ENCODE measurements around the gene ZCCHC17.
A peak's percentile ranks its signal among the peaks of the same experiment; 100 is the strongest.
"Not testable (repeated sequence)": the region's sequence is repeated elsewhere in the genome, so short reads cannot be mapped to it uniquely, and the experiment has no call there.

Gene ZCCHC17

GRCh38 chr1:31371121-31371959 is 74.5 kb downstream of the ZCCHC17 start:
- peak in 3 of 14 donors; percentile 12 to 17 (median 17) for DNase-seq

DNA sequence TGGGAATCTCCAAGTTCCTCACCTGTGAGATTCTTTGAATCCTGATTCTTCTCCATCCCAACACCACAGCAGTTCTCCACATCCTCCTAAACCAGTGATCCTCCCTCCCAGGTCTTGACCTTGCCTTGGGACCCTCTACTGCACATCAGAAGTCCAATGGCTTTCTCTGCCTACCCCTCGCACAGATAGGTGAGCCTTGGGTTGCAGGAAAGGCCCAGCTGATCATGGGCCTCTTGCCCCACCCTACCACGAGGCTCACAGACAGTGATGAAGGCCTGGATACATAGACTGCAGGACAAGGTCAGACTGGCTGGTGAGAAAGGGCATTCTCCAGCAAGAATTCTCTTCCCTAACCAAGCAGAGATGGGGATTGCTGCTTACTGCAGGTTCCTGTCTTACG is 75.2 kb downstream of the ZCCHC17 start:
- peak in 3 of 14 donors; percentile 29 to 59 (median 40) for DNase-seq

- DNase-seq, result no peak
These were observed 75.9 kb downstream of the ZCCHC17 start for GRCh38 chr1:31372751-31373055.

- peak in 13 of 14 donors; percentile 46 to 85 (median 71) for DNase-seq
These were observed 76.4 kb downstream of the ZCCHC17 start, which contains the start of gene FABP3 for GRCh38 chr1:31373056-31373896. Gene FABP3 (minus strand): TSS chr1:31373076. CDS start chr1:31373014, 62 bp downstream.

DNA sequence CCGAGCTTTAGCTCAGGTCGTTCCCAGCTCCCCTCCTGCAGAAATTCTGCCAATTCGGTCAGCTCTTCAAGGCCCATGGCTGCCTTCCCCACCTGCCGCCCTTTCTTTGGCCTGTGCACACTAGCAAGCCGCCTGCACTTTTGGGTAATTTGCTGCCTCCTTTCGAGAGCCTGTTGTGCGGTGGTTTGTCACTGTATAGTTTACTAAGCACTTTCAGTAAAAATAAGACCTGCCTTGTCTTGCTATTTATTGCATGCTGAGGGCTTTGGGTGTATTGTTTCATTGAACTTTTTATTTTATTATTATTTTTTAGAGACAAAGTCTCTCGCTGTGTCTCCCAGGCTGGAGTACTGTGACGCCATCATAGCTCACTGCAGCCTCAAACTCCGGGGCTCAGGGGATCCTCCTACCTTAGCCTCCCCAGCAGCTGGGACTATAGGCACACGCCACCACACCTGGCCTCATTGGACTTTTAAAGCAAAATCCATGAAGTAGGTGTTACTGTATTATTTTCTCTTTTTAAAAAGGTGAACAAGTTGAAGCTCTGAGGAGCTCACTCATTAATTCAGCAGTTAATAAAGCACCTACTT is 77.2 kb downstream of the ZCCHC17 start:
- DNase-seq, result no peak

DNA sequence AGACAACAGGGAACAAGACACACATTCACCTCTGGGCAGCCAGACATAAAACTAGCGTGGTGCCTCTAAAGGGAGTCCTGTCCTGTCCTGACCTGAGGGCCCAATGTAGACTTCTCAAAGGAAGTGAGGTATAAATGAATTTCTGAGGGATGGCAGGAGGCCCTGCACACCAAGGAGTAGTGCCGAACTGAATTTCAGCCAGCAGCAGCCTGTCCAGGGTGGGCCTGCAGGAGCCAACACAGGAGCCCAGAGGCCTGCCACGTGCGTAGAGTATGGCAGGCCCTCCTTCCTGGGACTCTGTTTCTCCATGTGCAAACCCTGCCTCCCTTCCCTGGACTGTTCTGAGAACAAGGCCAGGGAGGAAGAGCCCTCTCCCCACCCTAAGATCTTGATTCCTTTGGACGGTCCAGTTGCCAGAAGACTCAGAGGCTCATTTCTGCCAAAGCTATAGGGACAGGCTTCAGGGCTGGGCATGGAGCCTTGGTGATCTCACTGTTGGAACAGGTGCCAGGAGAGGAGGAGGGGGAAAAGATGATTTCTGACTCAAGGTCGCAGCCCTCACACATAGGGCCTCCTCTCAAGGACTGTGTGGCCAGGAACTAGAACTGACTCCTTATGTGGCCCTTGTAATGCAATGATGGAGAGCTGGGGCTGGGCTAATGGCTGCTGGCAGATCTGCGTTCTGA is 77.8 kb downstream of the ZCCHC17 start:
- peak in 7 of 14 donors; percentile 11 to 54 (median 25) for DNase-seq

- DNase-seq, result peak in 11 of 14 donors; percentile 26 to 80 (median 51)
These were observed 79.7 kb downstream of the ZCCHC17 start for GRCh38 chr1:31376375-31377134.

- DNase-seq, result no peak
These were observed 80.6 kb downstream of the ZCCHC17 start for GRCh38 chr1:31377364-31377863.

DNA sequence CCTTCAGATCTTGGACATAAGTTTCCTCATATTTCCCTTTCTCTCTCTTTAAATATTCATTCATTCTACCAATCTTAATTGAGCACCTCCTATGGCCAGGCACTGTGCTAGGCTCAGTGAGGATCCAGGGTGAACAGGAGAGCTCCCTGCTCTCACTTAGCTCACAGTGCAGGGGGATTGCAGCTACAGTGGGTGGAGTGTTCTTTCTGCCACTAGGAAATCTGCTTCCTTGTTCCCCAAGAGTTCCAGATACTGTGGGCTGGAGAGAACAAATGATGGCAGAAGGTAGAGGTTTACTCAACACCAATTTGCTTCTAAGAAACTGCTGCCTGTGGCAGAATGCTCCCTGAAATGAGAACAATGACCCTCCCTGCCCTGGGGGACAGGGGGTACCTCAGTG is 81.2 kb downstream of the ZCCHC17 start:
- no peak for DNase-seq

DNA sequence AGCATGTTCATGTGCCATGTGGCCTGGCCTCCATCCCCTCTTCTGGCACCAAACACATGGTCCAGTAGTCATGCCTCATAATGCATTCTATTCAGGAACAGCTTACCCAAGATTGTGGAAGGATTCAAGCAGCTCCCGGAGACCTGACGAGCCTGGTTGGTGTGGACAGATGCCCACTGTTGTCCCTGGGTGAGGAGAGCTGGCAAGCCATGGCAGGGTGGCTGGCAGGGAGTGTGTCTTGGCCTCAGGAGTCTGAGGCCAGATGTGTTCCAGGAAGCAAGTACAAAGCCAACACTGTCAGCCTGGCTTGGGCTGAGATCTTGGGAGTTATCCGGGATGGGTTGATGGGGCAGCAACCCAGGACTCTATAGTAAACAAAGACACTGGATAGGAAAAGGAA is 83.3 kb downstream of the ZCCHC17 start:
- peak in 11 of 14 donors; percentile 8 to 82 (median 31) for DNase-seq

- peak in 2 of 14 donors; percentile 16 to 67 for DNase-seq
These were observed 84.8 kb downstream of the ZCCHC17 start for GRCh38 chr1:31381394-31382294.

- no peak for DNase-seq
These were observed 85.7 kb downstream of the ZCCHC17 start for GRCh38 chr1:31382379-31382989.

DNA sequence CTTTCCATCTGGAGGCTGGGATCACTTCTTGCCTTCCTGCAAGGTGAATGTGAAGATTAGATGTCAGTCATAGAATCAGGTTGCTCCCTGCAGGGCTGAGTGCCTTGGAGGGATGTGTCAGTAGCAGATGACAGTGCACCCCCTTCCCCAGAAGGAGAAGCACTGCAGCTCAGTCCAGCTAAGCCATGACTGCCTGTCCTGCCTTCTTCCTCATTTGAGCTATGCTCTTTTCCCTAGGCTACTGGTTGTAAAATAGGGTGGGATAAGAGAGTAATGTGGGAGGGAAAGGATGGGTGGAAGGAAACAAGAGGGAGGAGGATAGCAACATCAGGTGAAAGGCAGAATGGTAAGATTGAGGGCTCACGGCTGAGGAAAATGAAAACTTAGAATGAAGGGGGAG is 87.1 kb downstream of the ZCCHC17 start:
- DNase-seq, result no peak

GRCh38 chr1:31386576-31387243 is 89.9 kb downstream of the ZCCHC17 start:
- DNase-seq, result not testable (repeated sequence)

GRCh38 chr1:31387612-31388011 is 90.8 kb downstream of the ZCCHC17 start:
- no peak for DNase-seq

- no peak for DNase-seq
These were observed 92.8 kb downstream of the ZCCHC17 start for GRCh38 chr1:31389616-31390015.

DNA sequence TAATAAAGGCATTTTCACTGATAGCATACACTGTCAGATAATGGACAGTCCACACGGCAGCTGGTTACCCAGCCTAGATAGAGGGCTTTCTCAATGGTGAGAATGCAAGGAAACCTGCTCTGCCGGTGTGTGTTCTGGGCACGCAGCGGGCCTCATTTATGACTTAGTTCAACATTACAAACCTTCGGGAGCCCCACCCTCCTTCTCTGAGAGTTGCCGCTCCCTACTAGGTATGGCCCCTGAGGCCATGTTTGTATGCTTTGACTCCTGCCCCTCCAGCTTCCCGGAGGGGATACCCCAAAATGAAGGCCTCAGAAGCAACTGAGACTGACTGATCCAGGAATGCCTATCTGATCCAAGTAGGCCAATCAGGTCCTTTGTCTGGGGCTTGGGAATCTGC is 93.2 kb downstream of the ZCCHC17 start:
- DNase-seq, result no peak

- DNase-seq, result no peak
These were observed 96.6 kb downstream of the ZCCHC17 start for GRCh38 chr1:31393463-31393862.

- peak in 12 of 14 donors; percentile 20 to 81 (median 60) for DNase-seq
These were observed 97.9 kb downstream of the ZCCHC17 start for GRCh38 chr1:31394584-31395193.
